Measurements from ENCODE around the gene ACP2. TPM values are rescaled to one million over a fixed set of nuclear protein-coding genes. Genes with fewer than 3 reads are reported as not detected.

Gene ACP2
- total RNA-seq = 10 to 100 TPM; 10.2 to 11.2 TPM

- Mint-ChIP-seq H3K27ac (peak within 1 kb of the TSS; percentile 95), H3K27me3 (no peaks in the 10 kb centered on the region), H3K4me3 (peak within 1 kb of the TSS; percentile 78), H3K4me1 (peaks cover 22% of the 10 kb centered on the region), H3K36me3 (ENCODE audit: low read depth) (peaks cover 6% of the 10 kb centered on the region), H3K9me3 (ENCODE audit: low read depth) (no peaks in the 10 kb centered on the region)
- CTCF ChIA-PET = interaction anchor here (0.6 to 2.5 kb wide), 23 partner anchors 10 to 405 kb away, joined by 3 to 18 read pairs (median 4); partner anchors contain the start of genes CSTPP1, DDB2 and PSMC3
- ATAC-seq (peak; percentile 97), DNase-seq (peak; percentile 94)
- intact Hi-C loops (cut with DNase I, micrococcal nuclease) = loop anchor here (1.0 to 2.0 kb wide), 11 partner anchors 20 to 549 kb away; partner anchors contain the start of genes CSTPP1 (in 2 of the 2), DDB2 (in 2 of the 2), ARFGAP2 (in 1 of the 2) and ARHGAP1 (in 1 of the 2)
- POLR2A ChIA-PET = interaction anchor here (0.6 to 1.8 kb wide), 20 partner anchors 9 to 1008 kb away, joined by 3 to 18 read pairs (median 4); partner anchors contain the start of genes ARHGAP1, CSTPP1, DDB2 and NR1H3
Measured at GRCh38 chr11:47248664-47249377, at the start of gene ACP2. TSS of gene ACP2 (minus strand) at chr11:47248814. CDS start at chr11:47248789, 25 bp downstream.

DNA sequence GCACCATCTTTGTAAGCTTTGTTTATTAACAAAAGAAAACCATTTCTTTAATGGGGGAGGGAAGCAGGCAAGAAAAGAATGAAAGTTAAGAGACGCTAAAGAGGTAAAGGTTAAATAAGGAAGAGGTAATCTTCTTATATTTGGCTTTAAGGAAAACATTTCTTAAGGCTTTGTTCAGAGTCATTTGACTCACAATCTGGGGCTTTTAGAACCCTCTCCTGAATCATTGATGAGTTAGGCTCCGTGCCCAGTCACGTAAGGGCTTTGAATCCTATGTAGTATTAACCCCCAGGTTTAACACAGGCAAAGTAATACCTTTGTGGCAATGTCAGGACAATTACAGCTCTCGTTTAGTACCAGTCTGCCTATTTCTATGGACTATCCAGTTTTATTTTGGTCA lies 47.4 kb upstream of the ACP2 start:
- Mint-ChIP-seq H3K4me3 (no peak overlapping the region), H3K27me3 (no peaks in the 10 kb centered on the region), H3K4me1 (no peaks in the 10 kb centered on the region), H3K27ac (peak overlapping the region; percentile 42), H3K9me3 (ENCODE audit: low read depth) (peaks cover 7% of the 10 kb centered on the region), H3K36me3 (ENCODE audit: low read depth) (peaks cover 51% of the 10 kb centered on the region)
- CTCF ChIA-PET = interaction anchor here (1.1 kb wide), 1 partner anchor 78 kb away, joined by 4 read pairs; no protein-coding TSS in a partner anchor
- intact Hi-C loops (cut with DNase I, micrococcal nuclease) = no loop called here
- POLR2A ChIA-PET = no interaction called here
- ATAC-seq (no peak), DNase-seq (no peak)

DNA sequence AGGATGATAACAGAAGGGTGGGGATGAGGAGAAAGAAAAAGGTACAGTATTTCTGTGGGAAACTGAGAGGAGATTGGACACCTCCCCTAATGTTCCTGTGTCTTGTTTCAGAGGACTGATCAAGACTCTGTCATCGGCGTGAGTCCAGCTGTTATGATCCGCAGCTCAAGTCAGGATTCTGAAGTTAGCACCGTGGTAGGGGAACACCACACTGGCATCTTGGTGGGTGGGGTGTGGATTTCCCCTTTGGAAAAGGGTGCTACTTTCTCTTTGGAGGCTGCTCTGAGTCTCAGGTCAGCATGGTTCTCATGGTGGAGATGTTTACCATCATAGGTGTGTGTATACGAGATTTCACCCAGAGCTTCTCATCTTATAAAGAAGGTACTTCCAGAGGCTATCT lies 46.8 kb upstream of the ACP2 start:
- peaks cover 47% of the 10 kb centered on the region for H3K36me3 Mint-ChIP-seq (ENCODE audit: low read depth)
- H3K9me3 Mint-ChIP-seq (ENCODE audit: low read depth) = peaks cover 7% of the 10 kb centered on the region
- H3K27me3 Mint-ChIP-seq = no peaks in the 10 kb centered on the region
- no peaks in the 10 kb centered on the region for H3K4me1 Mint-ChIP-seq
- ATAC-seq (no peak), DNase-seq (no peak)
- no peak overlapping the region for H3K4me3 Mint-ChIP-seq
- H3K27ac Mint-ChIP-seq = peak overlapping the region; percentile 37
- CTCF ChIA-PET = interaction anchor here (1.1 kb wide), 2 partner anchors 15 to 79 kb away, joined by 3 to 4 read pairs; no protein-coding TSS in a partner anchor
- POLR2A ChIA-PET = interaction anchor here (0.5 to 1.1 kb wide), 3 partner anchors 24 to 182 kb away, joined by 3 to 4 read pairs (median 3); partner anchors contain the start of gene DDB2
- intact Hi-C loops (cut with DNase I, micrococcal nuclease) = no loop called here

GRCh38 chr11:47289856-47290255 lies 41.2 kb upstream of the ACP2 start:
- H3K36me3 Mint-ChIP-seq (ENCODE audit: low read depth) = peaks cover 53% of the 10 kb centered on the region
- POLR2A ChIA-PET = interaction anchor here (1.6 kb wide), 1 partner anchor 9 kb away, joined by 5 read pairs; no protein-coding TSS in a partner anchor
- no peak overlapping the region for H3K27ac Mint-ChIP-seq
- no peaks in the 10 kb centered on the region for H3K4me1 Mint-ChIP-seq
- no peaks in the 10 kb centered on the region for H3K27me3 Mint-ChIP-seq
- no peak overlapping the region for H3K4me3 Mint-ChIP-seq
- H3K9me3 Mint-ChIP-seq (ENCODE audit: low read depth) = no peaks in the 10 kb centered on the region
- CTCF ChIA-PET = interaction anchor here (0.7 kb wide), 1 partner anchor 57 kb away, joined by 3 read pairs; no protein-coding TSS in a partner anchor
- intact Hi-C loops (cut with DNase I, micrococcal nuclease) = loop anchor here in 1 of 2 experiments (5.0 to 10.0 kb wide), 2 partner anchors 447 to 535 kb away; no protein-coding TSS in a partner anchor
- ATAC-seq (no peak), DNase-seq (no peak)

GRCh38 chr11:47288066-47288465 lies 39.5 kb upstream of the ACP2 start:
- no peak for DNase-seq
- ATAC-seq = no peak
- CTCF ChIA-PET = interaction anchor here (1.2 kb wide), 1 partner anchor 9 kb away, joined by 4 read pairs; no protein-coding TSS in a partner anchor
- Mint-ChIP-seq H3K9me3 (ENCODE audit: low read depth) (no peaks in the 10 kb centered on the region), H3K4me1 (no peaks in the 10 kb centered on the region), H3K27me3 (no peaks in the 10 kb centered on the region), H3K36me3 (ENCODE audit: low read depth) (peaks cover 59% of the 10 kb centered on the region), H3K4me3 (no peak overlapping the region), H3K27ac (no peak overlapping the region)
- intact Hi-C loops (cut with DNase I, micrococcal nuclease) = loop anchor here in 1 of 2 experiments (5.0 to 10.0 kb wide), 2 partner anchors 449 to 537 kb away; no protein-coding TSS in a partner anchor
- POLR2A ChIA-PET = no interaction called here

GRCh38 chr11:47285969-47286770 lies 37.6 kb upstream of the ACP2 start:
- ATAC-seq (no peak), DNase-seq (no peak)
- Mint-ChIP-seq H3K27me3 (no peaks in the 10 kb centered on the region), H3K4me3 (no peak overlapping the region), H3K9me3 (ENCODE audit: low read depth) (no peaks in the 10 kb centered on the region), H3K36me3 (ENCODE audit: low read depth) (peaks cover 60% of the 10 kb centered on the region), H3K4me1 (no peaks in the 10 kb centered on the region), H3K27ac (peak overlapping the region; percentile 8)
- POLR2A ChIA-PET = no interaction called here
- intact Hi-C loops (cut with DNase I, micrococcal nuclease) = loop anchor here in 1 of 2 experiments (5.0 to 10.0 kb wide), 2 partner anchors 451 to 539 kb away; no protein-coding TSS in a partner anchor
- CTCF ChIA-PET = interaction anchor here (0.6 kb wide), 1 partner anchor 723 kb away, joined by 3 read pairs; no protein-coding TSS in a partner anchor

- H3K4me3 Mint-ChIP-seq = no peak overlapping the region
- H3K36me3 Mint-ChIP-seq (ENCODE audit: low read depth) = peaks cover 54% of the 10 kb centered on the region
- H3K27ac Mint-ChIP-seq = no peak overlapping the region
- no peaks in the 10 kb centered on the region for H3K27me3 Mint-ChIP-seq
- intact Hi-C loops (cut with DNase I, micrococcal nuclease) = loop anchor here in 1 of 2 experiments (10.0 kb wide), 1 partner anchor 541 kb away; no protein-coding TSS in a partner anchor
- ChIA-PET POLR2A (no interaction called here), CTCF (interaction anchor here (0.8 kb wide), 1 partner anchor 13 kb away, joined by 3 read pairs; no protein-coding TSS in a partner anchor)
- no peak for DNase-seq
- no peaks in the 10 kb centered on the region for H3K9me3 Mint-ChIP-seq (ENCODE audit: low read depth)
- H3K4me1 Mint-ChIP-seq = no peaks in the 10 kb centered on the region
- no peak for ATAC-seq
Measured at GRCh38 chr11:47284151-47284550, 35.5 kb upstream of the ACP2 start.

DNA sequence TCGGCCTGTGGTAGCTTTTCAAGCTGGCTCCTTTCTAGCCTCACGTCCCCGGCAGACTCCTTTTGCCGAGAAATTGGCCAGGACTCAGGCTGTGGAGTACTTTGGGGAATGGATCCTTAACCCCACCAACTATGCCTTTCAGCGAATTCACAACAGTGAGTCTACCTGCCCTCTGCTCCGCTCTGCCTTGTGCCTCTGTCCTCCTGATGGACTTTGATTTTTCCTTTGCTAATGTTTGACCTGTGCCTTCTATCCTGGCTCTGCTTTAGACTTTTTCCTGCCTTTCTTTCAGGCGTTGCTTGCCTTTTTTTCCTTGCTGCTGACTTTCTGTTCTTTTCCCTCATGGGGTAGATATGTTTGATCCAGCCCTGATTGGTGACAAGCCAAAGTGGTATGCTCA lies 33.8 kb upstream of the ACP2 start:
- DNase-seq = no peak
- H3K4me1 Mint-ChIP-seq = no peaks in the 10 kb centered on the region
- intact Hi-C loops (cut with DNase I, micrococcal nuclease) = loop anchor here in 1 of 2 experiments (10.0 kb wide), 1 partner anchor 542 kb away; no protein-coding TSS in a partner anchor
- H3K27me3 Mint-ChIP-seq = no peaks in the 10 kb centered on the region
- peaks cover 55% of the 10 kb centered on the region for H3K36me3 Mint-ChIP-seq (ENCODE audit: low read depth)
- ATAC-seq = no peak
- POLR2A ChIA-PET = no interaction called here
- no peaks in the 10 kb centered on the region for H3K9me3 Mint-ChIP-seq (ENCODE audit: low read depth)
- no peak overlapping the region for H3K27ac Mint-ChIP-seq
- CTCF ChIA-PET = no interaction called here
- no peak overlapping the region for H3K4me3 Mint-ChIP-seq

DNA sequence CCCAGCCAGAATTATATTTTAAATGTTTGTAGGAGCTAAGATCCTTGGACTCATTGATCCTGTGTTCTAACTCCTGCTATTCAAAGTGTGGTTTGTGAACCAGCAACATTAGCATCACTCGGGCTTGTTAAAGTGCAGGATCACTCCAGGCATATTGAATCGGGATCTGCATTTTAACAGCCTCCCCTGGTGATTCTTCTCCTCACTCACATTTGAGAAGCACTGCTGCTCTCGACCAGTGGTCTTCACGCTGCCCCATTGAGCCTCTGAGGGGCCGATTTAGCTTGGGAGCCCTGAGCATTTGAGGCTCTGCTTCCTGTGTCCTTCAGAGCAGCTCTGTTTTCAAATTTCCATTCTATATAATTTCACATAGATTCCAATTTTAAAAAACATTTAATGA lies 32.2 kb upstream of the ACP2 start:
- DNase-seq (no peak), ATAC-seq (no peak)
- Mint-ChIP-seq H3K4me3 (no peak overlapping the region), H3K4me1 (no peaks in the 10 kb centered on the region), H3K27me3 (no peaks in the 10 kb centered on the region), H3K9me3 (ENCODE audit: low read depth) (no peaks in the 10 kb centered on the region), H3K27ac (no peak overlapping the region), H3K36me3 (ENCODE audit: low read depth) (peaks cover 58% of the 10 kb centered on the region)
- CTCF ChIA-PET = interaction anchor here (0.9 to 1.3 kb wide), 3 partner anchors 14 to 102 kb away, joined by 3 read pairs; no protein-coding TSS in a partner anchor
- intact Hi-C loops (cut with DNase I, micrococcal nuclease) = loop anchor here in 1 of 2 experiments (10.0 kb wide), 1 partner anchor 544 kb away; no protein-coding TSS in a partner anchor
- POLR2A ChIA-PET = interaction anchor here (1.3 kb wide), 1 partner anchor 9 kb away, joined by 5 read pairs; no protein-coding TSS in a partner anchor

DNA sequence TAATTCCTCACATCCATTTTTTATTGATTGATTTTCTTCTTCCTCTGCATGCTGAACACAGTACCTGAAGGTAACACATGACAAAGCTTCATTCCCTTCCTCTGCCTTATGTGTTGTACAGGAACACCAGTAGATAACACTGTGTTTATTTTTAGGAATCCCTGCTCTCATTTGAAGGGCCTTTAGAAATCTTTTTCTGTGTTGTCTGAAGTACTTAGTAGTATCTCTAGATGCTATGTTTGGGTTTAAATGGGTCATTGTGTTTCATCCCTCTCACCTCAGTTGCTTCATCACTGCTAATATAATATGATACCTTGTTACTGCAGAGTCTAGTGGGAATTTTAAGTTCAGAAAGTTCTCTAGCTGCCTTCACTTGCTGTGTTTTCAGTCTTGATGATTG lies 31.5 kb upstream of the ACP2 start:
- ATAC-seq (no peak), DNase-seq (no peak)
- H3K4me1 Mint-ChIP-seq = no peaks in the 10 kb centered on the region
- H3K27ac Mint-ChIP-seq = no peak overlapping the region
- H3K36me3 Mint-ChIP-seq (ENCODE audit: low read depth) = peaks cover 54% of the 10 kb centered on the region
- ChIA-PET POLR2A (interaction anchor here (1.3 kb wide), 1 partner anchor 9 kb away, joined by 5 read pairs; no protein-coding TSS in a partner anchor), CTCF (interaction anchor here (0.6 to 1.3 kb wide), 3 partner anchors 15 to 25 kb away, joined by 3 read pairs; no protein-coding TSS in a partner anchor)
- no peaks in the 10 kb centered on the region for H3K27me3 Mint-ChIP-seq
- intact Hi-C loops (cut with DNase I, micrococcal nuclease) = loop anchor here in 1 of 2 experiments (10.0 kb wide), 1 partner anchor 545 kb away; no protein-coding TSS in a partner anchor
- H3K9me3 Mint-ChIP-seq (ENCODE audit: low read depth) = no peaks in the 10 kb centered on the region
- no peak overlapping the region for H3K4me3 Mint-ChIP-seq

Measured in activated CD4-positive, alpha-beta T cell treated with anti-CD3 and anti-CD28 coated beads for 36 hours (primary cell).